Coronary artery (tissue), 2 donors: Measurements from ENCODE around the gene FOXN3.

Experiments
- DNase-seq: peaks from one replicate; pipeline ENCODE4 v3.0.0-alpha.2; 2017; ENCODE audit warnings: low spot score
- H3K27ac ChIP-seq, 2 donors: fragments of 200-600 bp; sonication (generic); one replicate each; pipeline ENCODE4 v1.5.1; 2016 to 2019
- H3K4me3 ChIP-seq: fragments of 200-600 bp; sonication (generic); 2 replicates; pipeline ENCODE4 v1.5.1; 2016; ENCODE audit warnings: mild to moderate bottlenecking, moderate library complexity
- CTCF ChIP-seq: fragments of 200-600 bp; sonication (generic); IDR thresholded peaks from one replicate; pipeline ENCODE4 v1.5.1; 2019; ENCODE audit warnings: antibody characterized with exemption

Gene FOXN3

GRCh38 chr14:89417091-89417464, at the start of gene FOXN3:
Gene FOXN3 (minus strand): TSS chr14:89417233. CDS start chr14:89412476, 4,757 bp downstream.
- no peak for TF ChIP-seq CTCF
- Histone ChIP-seq H3K27ac (peak within 1 kb of the TSS; percentile 95 to 99), H3K4me3 (peak within 1 kb of the TSS; percentile 100)
- DNase-seq: peak; percentile 93

GRCh38 chr14:89466484-89466883, 49.5 kb upstream of the FOXN3 start:
- DNase-seq: no peak
- TF ChIP-seq CTCF: no peak
- no peak overlapping the region for H3K4me3 ChIP-seq
- no peak overlapping the region for H3K27ac ChIP-seq

GRCh38 chr14:89465876-89466275, 48.8 kb upstream of the FOXN3 start:
- H3K27ac ChIP-seq: no peak overlapping the region
- no peak for TF ChIP-seq CTCF

GRCh38 chr14:89461256-89461655, 44.2 kb upstream of the FOXN3 start:
- no peak for TF ChIP-seq CTCF
- Histone ChIP-seq H3K4me3 (no peak overlapping the region), H3K27ac (no peak overlapping the region)
- no peak for DNase-seq

More at GRCh38 chr14:89465876-89466275, 48.8 kb upstream of the FOXN3 start:
- H3K4me3 ChIP-seq: no peak overlapping the region
- DNase-seq: no peak

GRCh38 chr14:89458713-89459420, 41.8 kb upstream of the FOXN3 start:
- no peak for TF ChIP-seq CTCF

GRCh38 chr14:89457007-89457406, 40.0 kb upstream of the FOXN3 start:
- Histone ChIP-seq H3K27ac (no peak overlapping the region), H3K4me3 (no peak overlapping the region)
- TF ChIP-seq CTCF: no peak
- DNase-seq: no peak

More at GRCh38 chr14:89458713-89459420, 41.8 kb upstream of the FOXN3 start:
- H3K27ac ChIP-seq: no peak overlapping the region
- H3K4me3 ChIP-seq: no peak overlapping the region
- DNase-seq: no peak

GRCh38 chr14:89455412-89455811, 38.4 kb upstream of the FOXN3 start:
- no peak for TF ChIP-seq CTCF
- no peak for DNase-seq
- Histone ChIP-seq H3K4me3 (no peak overlapping the region), H3K27ac (no peak overlapping the region)
